ENCODE measurements around the gene SCRN2. TPM values are rescaled to one million over a fixed set of nuclear protein-coding genes. Genes with fewer than 3 reads are reported as not detected.

SCRN2 gene
- total and polyA plus RNA-seq, 8 donors: 26.4 to 47.7 (median 39.0) TPM

GRCh38 chr17:47877368-47878034 is 36.4 kb upstream of the SCRN2 start:
- Histone ChIP-seq H3K36me3 (no peaks in the 10 kb centered on the region), H3K4me1 (peaks cover 0 to 13% of the 10 kb centered on the region in 2 donors), H3K27me3 (peaks cover 0 to 27% of the 10 kb centered on the region in 2 donors), H3K9me3 (no peaks in the 10 kb centered on the region), H3K4me3 (no peak overlapping the region), H3K27ac (no peak overlapping the region)
- DNase-seq (no peak), ATAC-seq (no peak)
- no peak for TF ChIP-seq CTCF (IDR thresholded peaks at IDR 0.05)
- intact Hi-C loops (cut with DNase I): no loop called here

- peaks cover 0 to 4% of the 10 kb centered on the region in 2 donors for H3K4me1 ChIP-seq
- H3K4me3 ChIP-seq: no peak overlapping the region
- TF ChIP-seq CTCF (IDR thresholded peaks at IDR 0.05): no peak
- DNase-seq: no peak
- H3K27me3 ChIP-seq: peaks cover 0 to 49% of the 10 kb centered on the region in 2 donors
- ATAC-seq: no peak
- H3K36me3 ChIP-seq: no peaks in the 10 kb centered on the region
- intact Hi-C loops (cut with DNase I): no loop called here
- no peaks in the 10 kb centered on the region for H3K9me3 ChIP-seq
- H3K27ac ChIP-seq: no peak overlapping the region
Measured at GRCh38 chr17:47875011-47875985, 34.2 kb upstream of the SCRN2 start.

- TF ChIP-seq CTCF (IDR thresholded peaks at IDR 0.05): no peak
- intact Hi-C loops (cut with DNase I): no loop called here
- no peaks in the 10 kb centered on the region for H3K9me3 ChIP-seq
- H3K36me3 ChIP-seq: no peaks in the 10 kb centered on the region
- DNase-seq: no peak
- no peak overlapping the region for H3K4me3 ChIP-seq
- H3K4me1 ChIP-seq: peaks cover 0 to 4% of the 10 kb centered on the region in 2 donors
- ATAC-seq: no peak
- H3K27ac ChIP-seq: no peak overlapping the region
- H3K27me3 ChIP-seq: peaks cover 0 to 67% of the 10 kb centered on the region in 2 donors
Measured at GRCh38 chr17:47873200-47874090, 32.4 kb upstream of the SCRN2 start.

GRCh38 chr17:47872651-47873161 is 31.6 kb upstream of the SCRN2 start:
- no peak for DNase-seq
- H3K36me3 ChIP-seq: no peaks in the 10 kb centered on the region
- H3K4me3 ChIP-seq: no peak overlapping the region
- peaks cover 0 to 73% of the 10 kb centered on the region in 2 donors for H3K27me3 ChIP-seq
- no peaks in the 10 kb centered on the region for H3K9me3 ChIP-seq
- H3K27ac ChIP-seq: no peak overlapping the region
- peak; percentile 12 for ATAC-seq
- TF ChIP-seq CTCF (IDR thresholded peaks at IDR 0.05): no peak
- intact Hi-C loops (cut with DNase I): no loop called here
- peaks cover 0 to 4% of the 10 kb centered on the region in 2 donors for H3K4me1 ChIP-seq
